GM18502 (cell line): Measurements from ENCODE around the gene SH3GL1.
A peak's percentile ranks its signal among the peaks of the same experiment; 100 is the strongest.

Experiments
- ATAC-seq: cut with Tn5 transposase; IDR thresholded peaks from one replicate; pipeline ENCODE4 v1.9.1; 2021; ENCODE audit warnings: mild to moderate bottlenecking; ENCODE audit not compliant: unreplicated experiment, poor library complexity

SH3GL1 gene

DNA sequence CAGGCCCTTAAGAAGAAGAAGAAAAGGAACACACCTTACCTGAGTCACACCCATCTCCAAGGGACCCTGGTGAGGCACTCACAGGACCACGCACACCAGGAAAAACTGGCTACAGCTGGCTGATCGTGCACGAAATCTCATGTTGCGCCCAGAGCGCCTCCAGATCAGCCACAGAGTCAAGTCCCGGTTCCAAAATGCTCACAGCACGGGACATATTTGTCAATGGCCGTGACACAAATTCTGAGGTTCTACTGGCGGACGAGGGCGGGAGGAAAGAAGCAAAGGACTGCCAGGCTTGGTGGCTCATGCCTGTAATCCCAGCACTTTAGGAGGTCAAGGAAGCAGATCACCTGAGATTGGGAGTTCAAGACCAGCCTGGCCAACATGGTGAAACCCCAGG lies 21.5 kb downstream of the SH3GL1 start:
- ATAC-seq: no peak

DNA sequence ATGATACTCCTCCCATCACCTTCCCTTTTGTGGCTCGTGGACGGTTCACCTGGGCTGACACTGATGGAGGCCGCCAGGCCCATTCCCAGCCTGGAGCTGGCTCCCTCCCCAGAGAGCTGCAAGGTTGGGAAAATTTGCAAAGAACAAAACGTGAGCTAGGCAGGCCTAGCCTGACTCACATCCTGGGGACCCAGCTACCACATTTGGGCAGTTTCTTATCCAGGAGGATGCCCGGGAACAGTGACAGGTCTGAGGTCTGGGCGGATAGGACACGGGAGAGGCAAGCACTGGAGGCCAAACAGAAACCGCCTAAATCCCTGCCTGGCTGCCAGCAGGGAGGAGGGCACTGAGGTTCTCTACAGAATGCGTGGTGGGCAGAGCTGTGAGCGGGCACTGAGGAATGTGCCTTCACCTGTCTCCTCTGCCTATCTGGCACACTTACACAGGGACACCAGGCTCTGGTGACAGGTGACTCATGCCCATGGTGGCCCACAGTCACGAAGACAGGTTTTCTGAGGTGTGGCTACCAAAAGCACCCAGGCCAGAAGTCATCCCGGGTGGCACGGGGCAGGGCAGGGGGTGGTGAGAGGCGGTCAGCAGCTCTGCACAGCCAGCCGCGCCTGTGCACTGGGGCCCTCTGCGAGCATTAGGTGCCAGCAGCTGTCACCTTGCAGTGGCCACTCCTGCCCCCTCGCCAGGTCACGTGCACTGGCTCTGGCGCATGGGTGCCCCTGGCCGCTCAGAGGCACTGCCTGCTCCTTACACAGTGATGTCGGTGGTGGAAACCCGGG lies 23.2 kb downstream of the SH3GL1 start:
- ATAC-seq: no peak

GRCh38 chr19:4376671-4376990 lies 23.7 kb downstream of the SH3GL1 start:
- ATAC-seq: no peak

DNA sequence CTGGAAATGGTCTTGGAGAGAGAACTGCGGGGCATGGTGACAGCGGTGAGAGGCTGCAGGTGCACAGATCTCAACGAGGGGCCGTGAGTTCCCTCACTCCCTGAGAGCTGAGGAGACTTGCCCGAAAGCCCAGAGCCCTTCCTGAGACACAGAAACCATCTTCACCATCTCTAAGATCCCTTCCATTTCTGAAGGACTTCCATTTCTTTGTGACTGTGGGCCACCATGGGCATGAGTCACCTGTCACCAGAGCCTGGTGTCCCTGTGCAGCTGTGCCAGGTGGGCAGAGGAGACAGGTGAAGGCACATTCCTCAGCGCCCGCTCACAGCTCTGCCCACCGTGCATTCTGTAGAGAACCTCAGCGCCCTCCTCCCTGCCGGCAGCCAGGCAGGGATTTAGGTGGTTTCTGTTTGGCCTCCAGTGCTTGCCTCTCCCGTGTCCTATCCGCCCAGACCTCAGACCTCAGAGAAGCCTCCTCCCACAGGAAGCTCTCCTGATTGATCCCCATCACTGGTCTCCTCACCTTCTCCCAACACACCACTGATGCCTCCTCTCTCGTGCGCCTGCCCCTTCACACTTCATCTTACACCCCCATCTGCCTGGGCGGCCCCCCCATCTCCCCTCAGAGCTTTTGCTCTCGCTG lies 24.2 kb downstream of the SH3GL1 start:
- no peak for ATAC-seq

GRCh38 chr19:4375164-4376027 lies 25.0 kb downstream of the SH3GL1 start:
- ATAC-seq: no peak

DNA sequence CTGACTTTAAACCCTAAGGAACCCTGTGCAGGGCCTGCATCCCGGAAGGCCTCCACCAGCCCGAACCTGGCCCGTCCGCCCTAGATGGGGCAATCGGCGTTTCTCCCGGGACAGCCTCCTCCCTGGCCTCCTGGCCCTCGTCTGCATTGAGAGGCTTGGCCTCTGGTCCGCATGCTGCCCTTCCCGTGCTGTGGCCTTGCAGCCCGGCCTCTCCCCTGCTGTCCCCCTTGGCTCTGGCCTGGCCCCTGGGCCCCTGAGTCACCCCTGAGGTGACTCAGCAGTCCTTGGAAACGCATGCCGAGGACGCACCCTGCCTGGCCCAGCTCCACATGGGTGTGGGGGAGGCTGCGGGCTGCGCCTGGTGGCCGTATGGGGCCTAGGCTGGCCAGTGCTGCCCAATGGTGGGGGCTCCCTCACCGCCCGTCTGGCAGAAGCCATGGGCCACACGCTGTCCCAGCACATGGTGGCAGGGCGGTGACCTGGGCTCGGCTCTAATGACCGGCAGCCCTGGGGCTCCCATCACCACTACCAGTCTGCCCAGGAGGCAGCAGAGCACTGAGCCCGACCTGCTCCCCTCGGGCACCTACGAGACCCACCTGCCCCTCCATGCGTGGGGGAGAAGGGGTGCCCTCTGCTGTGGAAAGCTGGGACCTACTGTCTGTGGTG lies 25.7 kb downstream of the SH3GL1 start:
- ATAC-seq: no peak

- no peak for ATAC-seq
These were observed 26.5 kb downstream of the SH3GL1 start for GRCh38 chr19:4373601-4374497.

GRCh38 chr19:4373013-4373367 lies 27.4 kb downstream of the SH3GL1 start:
- ATAC-seq: no peak

DNA sequence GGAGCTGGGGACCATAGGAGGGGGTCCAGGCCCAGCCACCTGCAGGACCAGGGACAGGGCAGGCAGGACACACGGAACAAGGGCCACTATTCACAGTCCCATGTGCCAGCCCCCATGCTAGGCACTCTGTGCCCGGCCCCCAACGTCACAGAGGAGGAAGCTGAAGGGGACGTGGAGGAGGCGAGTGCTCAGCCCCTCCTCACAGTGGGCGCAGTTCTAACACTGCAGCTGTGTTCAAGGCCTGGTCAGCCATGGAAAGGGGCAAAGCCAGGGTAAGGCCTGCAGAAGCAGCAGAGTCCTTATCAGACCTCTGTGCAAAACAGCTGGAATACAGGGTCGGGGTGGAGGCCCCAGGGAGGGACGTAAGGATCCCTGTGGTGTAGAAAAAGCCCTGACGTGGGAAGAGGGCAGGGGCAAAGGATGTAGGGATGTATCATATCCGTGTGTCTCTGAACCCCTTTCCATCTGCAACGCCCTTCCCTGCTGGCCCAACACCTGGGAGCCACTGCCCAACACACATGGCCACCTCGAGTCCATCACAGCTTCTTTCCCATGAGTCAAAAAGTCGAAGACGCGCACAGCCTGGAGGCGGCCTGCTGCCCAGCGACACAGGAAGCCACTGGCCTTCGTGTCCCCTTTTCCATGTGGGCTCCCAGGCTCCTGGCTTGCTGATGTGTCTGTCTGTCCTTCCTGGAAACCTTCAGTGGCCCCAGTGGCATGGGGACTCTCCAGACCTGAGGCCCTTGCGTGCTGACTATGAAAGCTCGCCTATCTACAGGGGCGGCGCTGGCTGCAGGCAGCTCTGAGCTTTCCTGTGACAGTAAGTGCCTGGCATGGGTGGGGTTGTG lies 28.0 kb downstream of the SH3GL1 start:
- no peak for ATAC-seq

- ATAC-seq: no peak
These were observed 28.8 kb downstream of the SH3GL1 start for GRCh38 chr19:4371247-4372164.

DNA sequence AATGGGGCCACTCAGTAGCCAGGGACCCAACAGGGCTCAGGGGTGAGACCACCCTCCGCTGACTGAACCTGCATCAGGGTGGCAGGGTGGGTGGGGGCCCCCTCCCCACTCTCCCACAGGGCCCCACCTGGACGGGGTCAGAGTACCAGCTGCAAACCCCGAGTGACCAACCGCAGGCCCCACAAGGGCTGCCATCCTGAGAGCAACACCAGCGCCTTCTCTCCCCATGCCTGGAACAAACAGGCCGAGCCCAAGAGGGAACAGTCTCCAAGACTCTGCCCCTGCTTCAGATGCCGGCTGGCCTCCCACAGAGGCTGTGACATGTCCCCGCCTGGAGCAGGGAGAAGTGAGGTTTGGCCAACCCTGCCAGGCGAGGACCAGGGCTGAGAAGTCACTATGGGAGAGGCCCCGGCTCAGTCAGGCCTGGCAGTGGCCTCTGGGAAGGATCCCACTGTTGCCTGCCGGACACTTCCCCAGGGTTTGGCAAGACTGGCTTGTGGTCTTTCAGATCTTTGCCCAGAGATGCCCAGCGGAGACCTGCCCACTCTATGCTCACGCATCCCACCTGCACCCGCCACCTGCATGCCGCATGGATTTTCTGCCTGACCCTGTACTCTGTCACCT lies 29.8 kb downstream of the SH3GL1 start:
- no peak for ATAC-seq

- ATAC-seq: peak; percentile 46
These were observed 30.5 kb downstream of the SH3GL1 start for GRCh38 chr19:4369888-4370260.

- ATAC-seq: peak; percentile 45
These were observed 31.0 kb downstream of the SH3GL1 start for GRCh38 chr19:4369109-4369887.

DNA sequence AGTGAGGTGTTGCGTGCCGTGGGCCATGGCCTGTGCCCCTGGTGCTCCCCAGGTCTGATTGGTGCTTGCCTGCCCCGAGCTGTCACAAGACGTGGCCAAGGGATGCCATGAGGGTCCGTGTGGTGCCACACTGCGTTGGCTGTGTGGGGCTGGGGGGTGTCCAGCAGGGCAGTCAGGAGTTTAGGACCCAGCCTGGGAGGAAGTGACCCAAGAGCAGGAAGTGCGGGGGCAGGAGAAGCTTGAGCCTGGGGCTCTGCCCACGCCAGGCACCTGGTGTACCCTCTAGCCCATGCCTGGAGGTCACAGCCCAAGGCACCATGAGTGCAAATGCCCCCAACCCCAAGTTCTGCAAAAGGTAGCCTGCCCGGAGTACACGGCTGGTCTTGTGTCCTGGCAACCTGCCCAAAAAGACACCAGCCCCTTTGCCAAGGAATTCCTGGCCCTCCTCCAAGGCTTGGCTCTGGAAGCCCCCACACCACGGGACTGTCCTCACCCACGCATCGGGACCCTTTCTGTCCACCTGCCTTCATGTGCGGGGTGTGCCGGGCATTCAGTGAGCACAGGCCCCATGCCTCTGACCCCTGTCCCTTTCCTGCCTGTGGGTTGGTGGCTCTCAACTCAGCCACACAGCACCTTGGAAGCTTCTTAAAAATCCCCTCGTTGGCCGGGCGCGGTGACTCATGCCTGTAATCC lies 32.1 kb downstream of the SH3GL1 start:
- no peak for ATAC-seq

DNA sequence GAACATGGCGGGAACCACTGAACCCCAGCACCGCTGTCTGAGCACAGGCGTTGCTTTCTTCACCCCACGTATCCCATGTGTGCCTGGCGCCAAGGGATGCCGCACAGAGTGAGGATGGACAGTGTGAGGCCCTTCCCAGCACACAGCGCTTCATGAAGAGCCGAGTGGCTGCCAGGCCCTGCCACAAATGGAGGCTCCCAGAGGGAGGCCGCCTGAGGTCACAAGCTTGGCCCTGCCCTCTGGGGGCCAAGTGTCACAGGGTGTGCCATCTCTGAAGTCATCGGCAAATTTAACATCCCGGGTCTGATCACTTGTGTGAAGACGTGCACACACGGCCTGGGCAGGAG lies 32.6 kb downstream of the SH3GL1 start:
- ATAC-seq: no peak

- no peak for ATAC-seq
These were observed 33.0 kb downstream of the SH3GL1 start for GRCh38 chr19:4367336-4367723.
